Hematopoietic multipotent progenitor cell (in vitro differentiated cells): ENCODE data around the gene AIFM3. TPM values are rescaled to one million over a fixed set of nuclear protein-coding genes. Genes with fewer than 3 reads are reported as not detected.
"Not testable (repeated sequence)": the region's sequence is repeated elsewhere in the genome, so short reads cannot be mapped to it uniquely, and the experiment has no call there.

Source experiments
- DNase-seq, 3 donors: peaks; one replicate each; pipeline ENCODE4 v3.0.0-alpha.2; 2011 to 2015; ENCODE audit warnings: low read depth in 2 of 3, low spot score in 2 of 3
- total RNA-seq: library from RNA; depleted of rRNA; stranded (reverse); fragments of >200 nt; gene quantifications from one replicate; pipeline ENCODE4 v1.2.3, GENCODE V29; 2012

Gene AIFM3
- total RNA-seq, result 1.6 TPM

- no peak for DNase-seq
Measured at GRCh38 chr22:20966883-20967696, at the start of gene AIFM3. TSS of gene AIFM3 (plus strand) at chr22:20967255. CDS start at chr22:20967945, 690 bp downstream.

- DNase-seq, result no peak
Measured at GRCh38 chr22:20918663-20919218, 48.3 kb upstream of the AIFM3 start.

- DNase-seq, result no peak
Measured at GRCh38 chr22:20919718-20920117, 47.3 kb upstream of the AIFM3 start.

GRCh38 chr22:20920881-20921203 lies 46.2 kb upstream of the AIFM3 start:
- DNase-seq, result no peak

- DNase-seq, result no peak
Measured at GRCh38 chr22:20922141-20922751, 44.8 kb upstream of the AIFM3 start.

GRCh38 chr22:20926243-20926642 lies 40.8 kb upstream of the AIFM3 start:
- DNase-seq, result no peak

DNA sequence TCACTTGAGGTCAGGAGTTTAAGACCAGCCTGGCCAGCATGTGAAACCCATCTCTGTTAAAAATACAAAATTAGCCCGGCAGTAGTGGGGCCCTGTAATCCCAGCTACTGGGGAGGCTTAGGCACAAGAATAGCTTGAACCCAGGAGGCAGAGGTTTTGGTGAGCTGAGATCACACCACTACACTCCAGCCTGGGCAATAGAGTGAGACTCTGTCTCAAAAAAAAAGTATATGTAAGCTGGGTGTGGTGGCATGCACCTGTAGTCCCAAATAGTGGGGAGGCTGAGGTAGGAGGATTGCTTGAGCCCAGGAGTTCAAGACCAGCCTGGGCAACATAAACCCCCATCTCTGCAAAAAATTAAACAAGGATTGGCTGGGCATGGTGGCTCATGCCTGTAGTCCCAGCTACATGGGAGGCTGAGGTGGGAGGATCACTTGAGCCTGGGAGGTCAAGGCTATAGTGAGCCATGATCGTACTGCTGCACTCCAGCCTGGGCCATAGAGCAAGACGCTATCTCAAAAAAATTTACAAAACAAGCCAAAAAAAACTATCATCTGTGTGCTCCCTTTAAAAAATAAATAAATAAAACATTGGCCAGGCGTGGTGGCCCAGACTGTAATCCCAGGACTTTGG lies 39.0 kb upstream of the AIFM3 start:
- DNase-seq, result no peak

- DNase-seq, result no peak
Measured at GRCh38 chr22:20928573-20928967, 38.5 kb upstream of the AIFM3 start.

GRCh38 chr22:20930004-20930403 lies 37.1 kb upstream of the AIFM3 start:
- no peak for DNase-seq

GRCh38 chr22:20930435-20930834 lies 36.6 kb upstream of the AIFM3 start:
- not testable (repeated sequence) for DNase-seq

- DNase-seq, result no peak
Measured at GRCh38 chr22:20931126-20931654, 35.9 kb upstream of the AIFM3 start.

- DNase-seq, result no peak
Measured at GRCh38 chr22:20933910-20934309, 33.1 kb upstream of the AIFM3 start.

- DNase-seq, result not testable (repeated sequence)
Measured at GRCh38 chr22:20935049-20935448, 32.0 kb upstream of the AIFM3 start.

GRCh38 chr22:20935780-20936539 lies 31.1 kb upstream of the AIFM3 start:
- DNase-seq, result not testable (repeated sequence)

- DNase-seq, result no peak
Measured at GRCh38 chr22:20937031-20937793, 29.8 kb upstream of the AIFM3 start.

- DNase-seq, result no peak
Measured at GRCh38 chr22:20937794-20938671, 29.0 kb upstream of the AIFM3 start.

GRCh38 chr22:20939457-20940185 lies 27.4 kb upstream of the AIFM3 start:
- DNase-seq, result not testable (repeated sequence)

DNA sequence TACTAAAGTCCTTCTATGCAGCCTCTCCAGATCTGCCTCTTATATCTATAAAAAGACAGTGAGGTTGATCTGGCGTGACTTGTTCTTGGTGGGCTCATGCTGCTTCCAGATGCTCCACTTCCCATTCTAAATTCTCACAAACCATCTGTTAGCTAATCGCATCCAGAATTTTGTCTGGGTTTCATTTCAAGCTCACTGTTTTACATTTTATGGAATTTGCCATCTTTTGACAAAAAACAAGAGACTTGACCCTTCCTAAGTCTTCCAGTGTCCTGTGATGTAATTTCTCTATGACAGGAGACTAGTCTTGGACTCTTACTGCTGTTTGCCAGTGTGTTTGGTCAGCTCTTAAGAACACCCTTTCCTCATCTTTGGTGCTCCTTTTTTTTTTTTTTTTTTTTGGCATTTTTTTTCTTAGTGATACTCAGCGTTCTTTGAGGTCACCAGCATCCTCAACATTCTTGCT lies 26.8 kb upstream of the AIFM3 start:
- no peak for DNase-seq
